A673 (cell line): ENCODE data around the gene ATG4C.

Experiments used
- EZH2 ChIP-seq: fragments of 200-600 bp; sonication (generic); IDR thresholded peaks from 2 replicates; pipeline ENCODE4 v1.6.1; 2017; ENCODE audit warnings: borderline replicate concordance, low read depth, mild to moderate bottlenecking, mixed read lengths, antibody characterized with exemption, low read length; ENCODE audit not compliant: poor library complexity, severe bottlenecking
- TF ChIP-seq, protein P1 (sequence below): fragments of 300-800, 200-600 bp; sonication (generic); conservative IDR thresholded peaks from 2 replicates; pipeline ENCODE4 v1.5.1; 2017; ENCODE audit warnings: low read depth, mild to moderate bottlenecking, antibody characterized with exemption, low read length, moderate library complexity, mixed read lengths

DNA sequence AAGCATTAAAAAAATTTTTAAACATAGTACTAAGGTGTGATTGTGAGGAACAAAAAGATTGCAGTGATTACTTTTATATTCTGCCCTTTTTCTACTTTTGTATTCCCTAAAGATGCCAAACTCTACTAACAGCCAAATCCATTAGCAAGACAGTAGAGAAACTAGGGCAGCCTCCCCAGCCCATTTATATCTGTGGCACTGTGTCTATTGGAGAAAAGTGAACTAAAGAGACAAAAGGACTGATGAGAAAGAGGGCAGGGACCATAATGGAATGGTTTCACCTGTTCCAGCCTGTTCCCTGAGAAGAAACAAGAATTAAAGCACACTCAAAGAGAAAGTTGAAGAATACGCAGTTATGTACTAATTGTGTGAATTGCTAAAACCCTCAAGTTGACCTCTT, 56.6 kb downstream of the ATG4C start:
- TF ChIP-seq, protein P1, sequence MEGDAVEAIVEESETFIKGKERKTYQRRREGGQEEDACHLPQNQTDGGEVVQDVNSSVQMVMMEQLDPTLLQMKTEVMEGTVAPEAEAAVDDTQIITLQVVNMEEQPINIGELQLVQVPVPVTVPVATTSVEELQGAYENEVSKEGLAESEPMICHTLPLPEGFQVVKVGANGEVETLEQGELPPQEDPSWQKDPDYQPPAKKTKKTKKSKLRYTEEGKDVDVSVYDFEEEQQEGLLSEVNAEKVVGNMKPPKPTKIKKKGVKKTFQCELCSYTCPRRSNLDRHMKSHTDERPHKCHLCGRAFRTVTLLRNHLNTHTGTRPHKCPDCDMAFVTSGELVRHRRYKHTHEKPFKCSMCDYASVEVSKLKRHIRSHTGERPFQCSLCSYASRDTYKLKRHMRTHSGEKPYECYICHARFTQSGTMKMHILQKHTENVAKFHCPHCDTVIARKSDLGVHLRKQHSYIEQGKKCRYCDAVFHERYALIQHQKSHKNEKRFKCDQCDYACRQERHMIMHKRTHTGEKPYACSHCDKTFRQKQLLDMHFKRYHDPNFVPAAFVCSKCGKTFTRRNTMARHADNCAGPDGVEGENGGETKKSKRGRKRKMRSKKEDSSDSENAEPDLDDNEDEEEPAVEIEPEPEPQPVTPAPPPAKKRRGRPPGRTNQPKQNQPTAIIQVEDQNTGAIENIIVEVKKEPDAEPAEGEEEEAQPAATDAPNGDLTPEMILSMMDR = no peak
- no peak for TF ChIP-seq EZH2
